GM21390 (cell line): ENCODE results near the gene HOXB9.
A peak's percentile ranks its signal among the peaks of the same experiment; 100 is the strongest.

Experiments used
- ATAC-seq: cut with Tn5 transposase; IDR thresholded peaks from one replicate; pipeline ENCODE4 v1.9.1; 2021; ENCODE audit not compliant: unreplicated experiment

Gene HOXB9

DNA sequence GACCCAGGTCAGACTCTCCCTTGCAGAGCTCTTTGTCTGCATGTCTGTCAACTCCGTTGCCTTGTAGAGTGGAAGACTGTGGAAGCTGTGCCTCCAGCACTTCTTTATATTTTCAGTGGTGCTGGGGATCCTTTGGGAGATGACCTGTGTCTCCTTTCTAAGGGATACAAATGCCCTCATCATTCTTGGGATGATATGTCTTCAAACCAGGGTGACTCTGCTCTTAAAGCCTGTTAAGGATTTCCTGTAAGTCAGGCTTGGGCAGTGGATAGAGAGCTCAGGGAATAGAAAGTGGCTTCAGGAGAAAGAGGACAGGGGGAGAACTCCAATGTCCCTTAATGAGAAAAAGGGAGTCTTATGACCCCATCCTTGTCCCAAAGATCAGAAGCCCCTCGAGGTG, 37.6 kb downstream of the HOXB9 start:
- ATAC-seq = no peak

DNA sequence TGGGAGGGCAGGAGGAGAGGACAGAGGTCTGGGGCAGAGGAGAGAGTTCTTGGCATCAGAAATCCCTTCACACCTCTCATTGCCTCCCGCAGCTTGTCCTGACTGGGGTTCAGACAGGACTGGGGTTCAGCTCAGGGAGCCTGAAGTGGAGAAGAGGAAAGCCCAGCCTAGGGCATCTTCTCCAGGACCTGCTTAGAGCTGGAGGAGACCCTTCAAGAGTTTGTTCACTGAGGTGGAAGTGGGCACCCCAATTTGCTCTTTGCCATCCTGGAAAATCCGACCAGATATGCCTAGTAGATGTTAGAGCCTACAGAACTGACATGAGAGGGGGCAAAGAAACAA, 38.1 kb downstream of the HOXB9 start:
- ATAC-seq = no peak

DNA sequence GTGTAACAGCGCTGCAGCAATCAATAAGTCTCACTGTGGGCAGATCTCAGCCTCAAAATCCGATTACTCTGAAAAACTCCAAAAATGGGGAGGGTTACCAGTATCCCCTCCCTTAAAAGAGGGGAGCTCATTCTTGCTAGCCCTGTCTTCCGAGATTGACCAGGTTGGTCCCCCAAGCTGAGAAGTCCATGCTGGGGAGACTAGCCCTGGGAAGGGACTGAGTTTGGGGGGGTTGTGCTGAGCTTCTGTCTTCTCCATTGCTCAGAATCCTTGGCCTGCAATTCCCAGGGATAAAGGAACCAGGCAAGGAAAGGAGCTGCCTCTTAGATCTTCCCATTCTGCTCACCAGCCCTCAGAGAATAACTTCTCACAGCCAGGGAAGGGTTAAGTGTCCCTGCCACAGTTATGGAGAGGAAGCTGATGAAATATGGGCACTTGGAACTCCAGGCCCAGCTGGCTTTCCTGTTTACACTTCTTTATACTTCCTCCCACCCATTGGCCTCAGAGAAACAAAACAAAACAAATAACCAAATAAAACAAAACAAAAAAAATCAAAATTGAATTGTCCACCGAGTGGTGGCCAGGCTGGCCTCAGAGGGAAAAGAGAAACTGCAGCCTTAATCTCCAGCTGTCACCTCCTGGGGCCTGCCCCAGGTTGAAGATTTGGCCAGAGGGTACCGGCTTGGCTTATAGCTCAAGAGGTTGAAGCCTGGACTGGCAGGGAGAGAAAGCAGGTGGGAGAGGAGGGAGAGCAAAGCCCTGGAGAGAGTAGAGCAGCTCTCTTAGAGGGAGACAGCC, 38.7 kb downstream of the HOXB9 start:
- ATAC-seq = no peak

DNA sequence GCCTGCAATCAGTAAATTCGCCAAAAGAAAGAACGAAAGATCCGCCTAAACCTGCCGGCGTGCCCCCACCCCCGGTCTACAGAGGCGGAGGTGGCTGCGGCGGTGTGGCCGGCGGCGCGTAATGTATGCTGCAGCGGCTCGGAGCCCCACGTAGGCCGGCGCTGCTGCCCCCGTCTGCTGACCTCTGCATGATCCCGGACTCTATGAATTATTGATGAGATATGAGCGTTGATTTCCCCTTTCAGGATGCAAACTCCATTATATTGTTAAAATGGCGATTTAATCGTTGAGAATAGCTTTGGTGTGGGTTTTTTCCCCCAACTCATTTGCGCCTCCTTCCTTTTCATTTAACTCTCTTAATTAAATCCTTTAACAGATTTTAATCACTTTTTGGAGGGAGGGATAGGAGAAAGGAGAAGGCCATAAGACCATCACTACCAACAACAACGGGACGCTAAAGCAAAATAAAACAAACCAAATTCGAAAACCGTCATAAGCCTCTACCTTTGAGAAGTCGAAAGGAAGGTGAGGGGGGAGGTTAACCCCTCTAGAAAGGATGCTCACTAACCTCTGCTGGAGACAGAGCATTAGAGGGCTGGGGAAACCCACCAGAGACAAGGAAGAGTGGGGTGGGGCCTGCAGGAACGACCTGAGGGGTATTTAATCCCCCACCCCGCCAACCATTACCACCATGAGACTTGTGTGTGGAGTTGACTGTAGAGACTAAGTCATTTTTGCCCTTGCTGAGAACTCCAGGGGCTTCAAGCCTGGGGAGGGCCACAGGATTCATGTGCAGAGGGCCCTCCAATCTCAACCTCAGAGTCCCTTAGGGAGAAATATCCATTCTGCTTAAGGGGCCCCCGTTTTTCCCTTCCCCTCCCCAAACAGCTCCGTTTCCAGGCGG, 39.6 kb downstream of the HOXB9 start:
- no peak for ATAC-seq

DNA sequence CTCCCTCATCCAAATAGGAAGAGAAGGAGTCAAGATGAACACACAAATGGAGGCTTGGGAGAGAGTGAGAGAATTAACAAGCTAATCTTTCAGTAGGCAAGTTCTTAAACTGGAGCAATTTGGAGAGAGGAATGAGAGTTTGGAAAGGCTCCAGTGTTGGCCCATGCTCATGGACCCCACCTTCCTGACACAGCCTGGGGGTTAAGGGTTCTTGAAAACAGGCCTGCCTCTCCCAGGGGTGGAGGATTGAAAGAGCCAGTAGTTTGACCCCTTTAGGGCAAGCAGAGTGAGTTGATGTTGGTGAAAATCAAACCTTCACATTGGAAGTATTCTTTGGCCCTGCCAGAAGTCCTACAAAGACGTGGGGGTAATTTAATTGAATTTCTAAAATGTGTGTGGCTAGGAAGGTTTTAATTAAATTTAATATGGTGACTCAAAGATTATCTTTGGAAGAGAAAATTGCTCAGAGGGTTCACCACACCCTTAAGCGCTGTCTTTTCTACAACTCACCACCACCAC, 41.9 kb downstream of the HOXB9 start:
- ATAC-seq = no peak

DNA sequence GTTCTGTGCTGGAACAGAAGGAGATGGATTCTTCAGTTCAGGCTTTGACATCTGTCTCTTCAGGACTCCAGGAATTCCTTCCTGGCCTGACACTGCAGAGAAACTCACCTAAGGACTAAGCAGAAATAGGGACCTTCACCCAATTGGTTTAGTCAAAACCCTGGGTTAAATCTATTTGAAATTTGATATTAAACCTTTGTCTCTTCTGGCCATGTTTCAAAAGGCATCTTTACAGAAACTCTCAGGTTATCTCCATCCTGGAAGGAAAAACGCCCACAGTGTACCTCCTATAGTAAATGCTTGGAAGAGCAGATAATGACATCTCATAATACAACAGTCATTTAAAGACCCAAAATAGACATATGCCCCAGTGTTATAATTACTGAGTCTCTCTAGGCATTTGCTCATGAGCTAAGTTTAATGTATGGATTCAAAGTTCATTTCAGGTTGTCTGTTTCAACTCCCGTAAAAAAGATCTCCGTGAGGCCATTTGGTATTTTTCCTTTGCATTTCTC, 42.4 kb downstream of the HOXB9 start:
- no peak for ATAC-seq

DNA sequence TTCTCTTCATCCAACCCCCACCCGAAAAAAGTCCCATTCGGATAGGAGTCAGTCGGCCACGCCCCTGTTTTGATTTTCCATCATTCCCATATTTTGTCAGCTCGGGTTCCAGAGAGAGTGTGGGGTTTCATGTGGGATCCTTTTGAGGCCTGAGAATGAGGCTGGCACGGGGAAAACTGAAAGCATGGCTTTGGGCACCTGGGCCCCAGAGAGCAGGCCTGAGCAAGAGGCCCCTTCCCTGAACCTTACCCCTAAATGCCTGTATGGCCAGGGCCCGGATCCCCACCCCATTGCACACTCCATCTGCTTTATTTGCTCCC, 43.4 kb downstream of the HOXB9 start:
- ATAC-seq = no peak

DNA sequence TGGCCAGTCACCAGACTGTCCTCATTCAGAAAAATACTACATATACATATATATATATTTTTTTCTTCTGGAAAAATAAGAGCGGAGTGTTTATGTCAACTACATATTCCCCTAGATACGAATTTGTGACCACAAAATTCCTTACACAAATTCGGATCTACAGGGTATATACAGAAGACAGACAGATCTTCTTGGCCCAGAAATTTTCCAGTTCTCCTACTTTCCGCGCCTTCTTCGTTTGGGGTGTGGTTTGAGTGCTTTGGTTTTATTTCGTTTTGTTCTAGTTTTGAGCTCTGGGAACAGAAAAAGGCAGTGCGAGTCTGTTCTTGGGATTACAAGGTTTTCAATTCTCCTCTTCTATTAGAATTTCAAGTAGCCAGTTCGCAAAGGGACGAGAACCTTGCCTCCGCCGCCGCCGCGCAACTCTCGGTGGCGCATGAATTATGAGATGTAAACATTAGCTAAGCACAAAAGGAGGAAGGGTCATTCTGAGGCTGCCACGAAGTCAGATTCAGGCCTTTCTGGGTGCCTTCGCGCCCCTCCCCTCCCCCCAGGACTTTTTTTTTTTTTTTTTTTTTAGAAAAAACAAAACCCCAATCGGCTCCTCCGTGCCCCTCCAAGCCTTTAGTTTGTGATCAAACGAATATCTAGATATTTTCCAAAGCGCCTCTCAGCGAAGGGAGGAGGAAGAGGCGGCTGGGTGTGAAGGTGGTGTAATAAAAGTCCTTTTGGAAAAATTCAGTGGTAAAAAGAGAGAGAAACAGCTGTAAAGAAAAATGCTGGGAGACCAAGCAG, 46.2 kb downstream of the HOXB9 start:
- ATAC-seq = no peak

DNA sequence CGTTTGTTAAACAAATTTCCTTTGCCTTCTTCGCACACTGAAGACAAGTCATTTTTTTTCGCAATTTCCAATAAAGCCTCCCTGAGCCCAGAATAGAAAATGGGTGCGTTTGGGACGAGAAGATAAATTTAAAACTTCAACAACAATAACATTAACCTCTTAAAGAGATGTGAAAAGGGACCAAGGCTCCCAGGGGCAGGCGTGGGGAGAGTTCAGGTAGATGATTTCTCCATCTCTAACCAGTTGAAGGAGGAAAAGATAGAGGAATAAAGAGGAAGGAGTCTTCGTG, 46.7 kb downstream of the HOXB9 start:
- no peak for ATAC-seq

DNA sequence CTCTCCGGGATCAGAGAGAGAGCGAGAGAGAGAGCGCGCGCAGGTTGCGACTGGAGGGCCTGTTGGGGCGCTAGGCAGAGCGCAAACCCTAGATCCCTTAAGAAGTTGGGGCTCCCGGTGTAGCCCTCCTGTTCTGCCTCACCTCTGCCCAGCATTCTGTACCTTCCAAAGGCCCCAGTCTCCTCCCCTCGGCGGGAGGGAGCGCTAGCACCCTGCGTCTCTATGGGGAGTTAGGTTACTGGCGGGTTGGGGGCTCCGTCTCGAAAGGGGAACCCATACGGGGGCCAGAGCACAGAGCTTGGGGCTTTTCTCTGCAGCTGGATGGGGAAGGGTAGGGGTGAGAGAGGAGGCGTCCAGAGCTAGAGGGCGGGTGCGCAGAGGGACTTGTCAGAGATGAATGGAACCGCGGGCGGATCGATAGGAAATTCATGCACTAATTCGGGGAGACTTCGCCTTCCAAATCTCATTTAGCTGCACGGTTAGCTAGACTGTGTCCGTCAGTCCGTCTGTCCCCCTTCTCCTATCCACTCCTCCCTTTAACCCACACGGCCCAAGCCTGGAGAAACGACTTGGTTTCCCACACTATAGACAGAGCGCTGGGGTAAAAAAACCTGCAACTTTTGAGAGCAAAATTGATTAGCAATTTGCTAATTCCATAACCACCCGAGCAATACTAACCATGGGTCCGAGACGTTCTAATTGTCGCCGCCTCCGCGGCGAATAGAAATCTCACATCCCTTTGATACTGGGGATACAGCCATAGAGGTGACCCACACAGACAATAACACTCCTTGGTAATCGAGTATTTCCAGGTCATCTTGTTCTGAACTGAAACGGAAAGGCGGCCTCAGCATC, 47.3 kb downstream of the HOXB9 start:
- peak; percentile 33 for ATAC-seq

DNA sequence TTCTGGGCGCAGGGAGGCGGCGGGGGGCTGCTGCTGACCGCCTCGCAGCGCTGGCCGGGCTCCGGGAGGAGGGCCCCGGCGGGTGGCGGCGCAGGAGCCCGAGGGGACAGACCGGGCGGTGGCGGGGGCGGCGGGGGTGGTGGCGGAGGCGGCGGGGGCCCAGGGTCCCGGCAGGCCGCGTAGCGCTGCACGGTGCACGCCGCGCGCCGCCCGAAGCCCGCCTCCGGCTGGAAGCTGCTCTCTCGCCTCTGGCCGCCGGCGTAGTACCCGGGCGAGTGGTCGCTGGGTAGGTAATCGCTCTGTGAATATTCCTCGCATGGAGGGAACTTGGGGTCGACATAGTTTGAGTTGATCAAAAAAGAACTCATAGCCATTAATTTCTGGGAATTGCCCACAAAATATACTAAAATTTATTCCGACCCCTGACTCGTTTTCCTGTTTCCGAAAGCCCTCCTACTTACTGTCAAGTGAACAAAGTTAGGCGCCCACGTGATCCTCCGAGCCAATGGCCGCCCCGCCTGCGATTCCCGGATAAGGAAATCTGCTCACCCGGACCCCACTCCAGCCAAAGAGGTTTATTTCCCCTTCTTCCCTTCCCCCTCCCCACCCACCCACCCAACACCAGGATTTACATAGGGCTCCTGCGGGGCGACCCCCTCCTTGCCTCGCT, 48.1 kb downstream of the HOXB9 start, which contains the start of gene HOXB4:
TSS of gene HOXB4 (minus strand) at position 405 of the 670 bp plus-strand sequence. CDS start at position 374, 31 bp downstream.
- peak; percentile 41 for ATAC-seq

DNA sequence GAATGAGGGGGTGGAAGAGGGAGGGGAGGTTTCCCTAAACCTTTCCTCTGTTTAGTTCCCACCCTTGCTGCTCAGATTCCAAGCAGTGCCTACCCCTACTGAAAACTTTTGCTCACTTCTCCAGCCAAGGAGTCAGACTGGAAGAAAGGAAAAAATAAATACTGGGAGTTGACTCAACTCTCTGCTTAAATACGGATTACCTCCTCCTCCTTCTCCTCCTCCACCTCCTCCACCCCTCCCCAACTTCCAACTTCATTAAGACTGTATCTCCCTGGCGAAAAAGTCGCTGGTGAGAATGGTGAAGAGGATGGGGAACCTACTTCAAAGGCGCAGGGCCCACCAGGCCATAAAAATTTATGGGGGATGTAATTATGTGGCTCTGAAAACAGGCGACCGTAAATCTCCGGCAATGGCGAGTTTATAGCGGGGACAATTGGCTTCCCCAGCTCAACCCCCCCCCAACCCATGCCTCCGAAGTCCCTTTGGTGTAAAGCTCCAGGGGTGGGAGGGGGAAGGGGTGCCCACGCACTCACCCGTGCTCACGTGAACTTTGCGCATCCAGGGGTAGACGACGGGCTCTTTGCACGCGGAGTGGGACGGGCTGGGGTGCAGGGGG, 48.7 kb downstream of the HOXB9 start:
- ATAC-seq = no peak

DNA sequence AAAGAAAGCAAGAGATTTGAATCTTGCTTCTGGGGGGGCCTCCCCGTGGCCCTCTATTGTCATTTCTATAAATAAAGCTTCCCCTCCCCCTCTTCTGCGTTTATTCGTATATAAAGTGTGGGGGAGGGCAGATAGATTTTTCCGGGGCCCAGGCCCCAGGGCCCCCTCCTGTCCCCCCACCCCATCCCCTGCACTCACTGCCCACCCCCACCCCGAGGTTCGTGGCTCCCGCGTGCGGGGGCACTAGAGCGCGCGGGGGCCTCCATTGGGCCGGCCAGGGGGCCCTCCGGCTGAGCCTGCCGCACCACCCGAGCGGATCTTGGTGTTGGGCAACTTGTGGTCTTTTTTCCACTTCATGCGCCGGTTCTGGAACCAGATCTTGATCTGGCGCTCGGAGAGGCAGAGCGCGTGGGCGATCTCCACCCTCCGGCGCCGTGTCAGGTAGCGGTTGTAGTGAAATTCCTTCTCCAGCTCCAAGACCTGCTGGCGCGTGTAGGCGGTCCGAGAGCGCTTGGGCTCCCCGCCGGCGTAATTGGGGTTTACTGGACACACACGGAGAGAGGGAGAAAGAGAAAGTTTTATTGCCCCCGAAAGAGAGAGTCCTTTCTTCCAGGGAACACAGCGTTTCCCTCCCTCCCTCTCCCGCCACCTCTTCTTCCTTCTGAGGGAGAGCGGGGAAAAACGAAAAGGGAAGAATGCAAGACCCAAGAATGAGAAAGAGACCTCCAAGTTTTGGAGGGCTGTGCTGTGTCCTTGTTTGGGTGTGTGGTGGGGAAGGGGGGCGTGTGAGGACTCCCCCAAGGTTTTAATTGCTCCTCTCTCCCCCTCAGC, 49.5 kb downstream of the HOXB9 start:
- no peak for ATAC-seq

DNA sequence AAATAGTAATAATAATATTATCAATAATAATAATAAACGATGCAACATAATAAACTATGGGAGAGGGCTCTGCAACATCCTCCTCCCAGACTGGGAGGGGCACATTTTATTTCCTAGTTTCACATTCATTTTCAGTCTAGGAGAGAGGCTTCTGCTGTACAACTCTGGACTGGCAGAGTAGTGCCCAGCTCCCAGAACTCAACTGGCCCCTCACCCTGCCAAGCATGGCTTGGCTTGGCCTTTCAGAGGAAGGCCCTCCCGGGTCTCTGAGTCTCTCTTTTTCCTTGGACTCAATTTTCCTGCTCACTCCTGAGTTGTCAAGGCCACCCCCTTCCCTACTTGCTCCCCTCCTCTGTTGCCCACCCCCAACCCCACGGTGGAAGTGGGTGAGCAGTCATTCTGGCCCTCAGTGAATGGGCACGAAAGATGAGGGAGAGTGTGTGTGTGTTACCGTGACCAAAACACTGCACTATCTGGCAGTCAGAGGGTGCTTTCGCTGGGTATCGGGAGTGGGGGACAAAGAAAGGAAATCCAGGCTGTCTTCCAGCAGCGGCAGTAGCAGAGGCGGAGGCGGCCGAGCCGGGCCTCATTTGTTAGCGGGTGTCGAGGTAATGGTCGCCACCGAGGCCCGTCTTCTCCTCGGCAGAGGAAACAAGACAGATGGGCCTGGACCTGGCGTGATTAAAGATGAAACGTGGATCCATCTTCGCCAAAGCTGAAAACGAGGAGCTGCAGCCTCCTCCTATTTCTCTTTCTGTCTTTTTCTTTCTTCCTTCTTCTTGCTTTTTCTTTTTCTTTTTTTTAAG, 50.3 kb downstream of the HOXB9 start:
- no peak for ATAC-seq

DNA sequence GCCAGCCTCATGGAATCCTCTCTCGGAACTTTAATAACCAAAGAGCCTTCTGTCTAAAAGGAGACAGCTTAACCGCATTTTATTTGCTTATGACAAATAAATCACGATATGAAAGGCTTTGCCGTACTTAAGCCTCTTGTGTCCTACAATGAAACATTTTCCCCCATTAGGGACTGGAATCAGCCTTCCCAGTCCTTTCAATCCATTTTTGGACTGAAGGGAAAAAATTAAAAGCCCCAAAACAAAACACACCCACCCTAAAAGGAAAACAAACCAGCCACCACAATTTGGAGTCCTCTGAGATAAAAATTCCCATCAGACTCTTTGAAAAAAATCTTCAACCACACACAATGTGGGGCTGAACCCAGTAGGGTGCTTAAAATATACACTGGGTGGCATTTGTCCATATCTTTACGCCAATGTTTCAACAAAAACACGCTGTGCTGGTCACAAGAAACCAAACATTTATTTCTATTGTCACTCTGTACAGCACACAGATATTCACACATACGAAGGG, 51.0 kb downstream of the HOXB9 start:
- no peak for ATAC-seq

DNA sequence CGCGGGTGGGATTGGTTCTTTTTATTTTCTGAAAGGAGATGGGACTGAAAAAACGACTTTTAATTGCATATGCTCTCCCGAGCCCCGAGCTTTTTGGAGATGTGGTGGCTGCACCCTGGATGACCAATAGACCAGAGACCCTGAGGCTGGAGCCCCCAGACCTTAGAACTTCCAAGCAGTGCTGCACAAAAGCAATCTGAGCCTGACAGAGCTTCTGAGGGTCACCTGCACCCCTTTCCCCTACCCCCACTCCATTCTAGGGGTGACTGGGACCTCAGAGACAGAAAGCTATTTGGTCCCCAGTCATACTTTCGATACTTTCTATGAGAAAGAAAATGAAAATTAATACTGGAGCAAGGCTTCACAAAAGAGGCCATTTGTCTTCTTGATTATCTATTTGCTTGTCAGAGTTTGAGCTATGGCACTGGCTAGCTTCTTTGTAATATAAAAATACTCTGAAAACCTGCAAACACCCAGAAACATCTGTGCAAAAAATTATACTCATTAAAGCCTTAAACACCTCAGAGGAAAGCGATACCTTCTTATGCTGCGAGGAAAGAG, 51.6 kb downstream of the HOXB9 start:
- no peak for ATAC-seq

DNA sequence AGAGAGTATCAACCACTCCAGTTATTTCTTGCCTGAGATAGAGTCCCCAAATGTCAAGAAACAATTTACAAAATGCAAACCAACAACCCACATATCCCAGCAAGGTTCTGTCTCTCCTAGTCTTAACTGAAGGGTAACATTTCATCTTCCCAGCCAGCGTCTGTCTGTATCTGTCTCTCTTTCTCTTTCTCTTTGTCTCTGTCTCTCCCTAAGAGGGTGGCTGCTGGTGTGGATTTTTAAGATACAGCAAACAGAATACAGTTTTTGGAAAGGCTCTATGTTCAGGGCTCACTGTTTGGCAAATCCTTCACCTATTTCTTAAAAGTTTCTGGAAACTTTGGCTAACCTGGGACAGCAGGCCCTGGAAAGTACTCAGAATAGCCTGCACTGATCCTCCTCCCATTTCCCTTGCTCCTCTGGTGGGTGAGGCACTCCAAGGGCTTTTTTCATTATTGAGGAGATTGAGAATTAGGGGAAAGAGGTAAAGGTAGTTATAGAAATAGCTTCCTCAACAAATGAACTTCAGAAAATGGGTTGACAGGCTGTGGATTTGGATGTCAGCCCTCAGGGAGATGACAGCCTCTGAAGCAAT, 54.2 kb downstream of the HOXB9 start:
- ATAC-seq = no peak
